Ishikawa (cell line): ENCODE measurements around the gene CUBN.

Source experiments
- CEBPB ChIP-seq: IDR thresholded peaks from 2 replicates; pipeline ENCODE4 v1.6.1; 2012
- CREB1 ChIP-seq: IDR thresholded peaks from 2 replicates; pipeline ENCODE4 v1.6.1; 2012; ENCODE audit warnings: low read depth
- EP300 ChIP-seq: IDR thresholded peaks from 2 replicates; pipeline ENCODE4 v1.6.1; 2012; ENCODE audit warnings: borderline replicate concordance
- FOXM1 ChIP-seq: IDR thresholded peaks from 2 replicates; pipeline ENCODE4 v1.6.1; 2012; ENCODE audit warnings: low read depth, borderline replicate concordance
- RAD21 ChIP-seq: IDR thresholded peaks from 2 replicates; pipeline ENCODE4 v1.6.1; 2012; ENCODE audit warnings: low read depth
- TAF1 ChIP-seq: IDR thresholded peaks from 2 replicates; pipeline ENCODE4 v1.6.1; 2012; ENCODE audit warnings: low read depth, mild to moderate bottlenecking
- USF1 ChIP-seq: IDR thresholded peaks from 2 replicates; pipeline ENCODE4 v1.6.1; 2012
- TF ChIP-seq, protein P1 (sequence below): IDR thresholded peaks from 2 replicates; pipeline ENCODE4 v1.6.1; 2012

DNA sequence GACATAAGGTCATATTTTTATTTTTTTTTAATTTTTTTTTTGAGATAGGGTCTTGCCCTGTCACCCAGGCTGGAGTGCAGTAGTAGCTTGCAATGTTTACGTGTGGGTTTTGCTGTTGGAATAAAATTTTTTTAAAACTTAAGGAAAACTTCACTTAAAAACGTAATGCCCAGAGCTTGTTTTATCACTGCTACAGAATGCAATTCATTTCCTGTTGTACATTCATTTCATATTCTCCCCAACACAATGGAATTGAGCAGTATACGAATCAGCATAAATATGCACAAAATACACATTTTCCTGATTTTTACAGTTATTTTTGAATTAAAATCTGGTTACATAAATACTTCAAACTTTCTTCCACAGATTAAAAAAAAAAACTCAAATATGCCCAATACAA lies 352.7 kb downstream of the CUBN start:
- TF ChIP-seq, protein P1, sequence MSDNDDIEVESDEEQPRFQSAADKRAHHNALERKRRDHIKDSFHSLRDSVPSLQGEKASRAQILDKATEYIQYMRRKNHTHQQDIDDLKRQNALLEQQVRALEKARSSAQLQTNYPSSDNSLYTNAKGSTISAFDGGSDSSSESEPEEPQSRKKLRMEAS = no peak
- TF ChIP-seq EP300 (no peak), CREB1 (no peak), FOXM1 (no peak), TAF1 (no peak), CEBPB (no peak), RAD21 (no peak), USF1 (no peak)
